SU-DHL-6 (cell line): ENCODE data around the gene MED27.

ENCODE experiments used
- H2AFZ ChIP-seq: fragments of 200-600 bp; sonication (generic); 2 replicates; pipeline ENCODE4 v1.6.1; 2014; ENCODE audit warnings: low read depth, mild to moderate bottlenecking, moderate library complexity, mixed read lengths, antibody characterized with exemption, low read length; ENCODE audit not compliant: severe bottlenecking
- H3F3A ChIP-seq: fragments of 200-600 bp; shearing (Covaris generic); 2 replicates; pipeline ENCODE4 v1.6.0; 2016; ENCODE audit warnings: antibody characterized with exemption, mild to moderate bottlenecking; ENCODE audit not compliant: insufficient read depth
- H3K27ac ChIP-seq: fragments of 200-600 bp; sonication (generic); 2 replicates; pipeline ENCODE4 v1.5.1; 2016; ENCODE audit warnings: low read depth, mild to moderate bottlenecking, low read length, moderate library complexity, mixed read lengths
- H3K27me3 ChIP-seq: fragments of 200-600 bp; sonication (generic), shearing (Covaris generic); 2 replicates; pipeline ENCODE4 v1.6.0; 2014; ENCODE audit warnings: mild to moderate bottlenecking, low read length
- H3K36me3 ChIP-seq: fragments of 200-600 bp; sonication (generic); 2 replicates; pipeline ENCODE4 v1.6.1; 2014; ENCODE audit warnings: mild to moderate bottlenecking, low read length, mixed read lengths
- H3K4me2 ChIP-seq: fragments of 300-600, 200-600 bp; shearing (Covaris generic), sonication (generic); 2 replicates; pipeline ENCODE4 v1.6.0; 2014; ENCODE audit warnings: low read length, low read depth, mild to moderate bottlenecking; ENCODE audit not compliant: poor library complexity, severe bottlenecking
- H3K4me3 ChIP-seq: fragments of 200-600 bp; sonication (generic); 2 replicates; pipeline ENCODE4 v1.5.1; 2014; ENCODE audit warnings: antibody characterized with exemption, low read length, mild to moderate bottlenecking, mixed read lengths; ENCODE audit not compliant: insufficient read depth, poor library complexity, severe bottlenecking
- H3K79me2 ChIP-seq: fragments of 200-600 bp; sonication (generic); 2 replicates; pipeline ENCODE4 v1.6.1; 2014; ENCODE audit warnings: mild to moderate bottlenecking, low read length, moderate library complexity; ENCODE audit not compliant: insufficient read depth
- H3K9ac ChIP-seq: fragments of 200-600 bp; sonication (generic); 2 replicates; pipeline ENCODE4 v1.7.0; 2014; ENCODE audit warnings: mild to moderate bottlenecking, low read length
- H3K9me2 ChIP-seq: fragments of 200-600 bp; sonication (generic); replicated peaks from 2 replicates; pipeline ENCODE4 v1.6.1; 2014; ENCODE audit warnings: low read length; ENCODE audit not compliant: insufficient read depth
- H3K9me3 ChIP-seq: fragments of 200-600 bp; sonication (generic); 2 replicates; pipeline ENCODE4 v1.6.1; 2014; ENCODE audit warnings: low read length, mixed read lengths; ENCODE audit not compliant: insufficient read depth
- H4K20me1 ChIP-seq: fragments of 200-600 bp; sonication (generic); 2 replicates; pipeline ENCODE4 v1.6.1; 2014; ENCODE audit warnings: low read depth, mild to moderate bottlenecking, antibody characterized with exemption, low read length, moderate library complexity, mixed read lengths
- EZH2phosphoT487 ChIP-seq: fragments of 200-600 bp; sonication (generic), shearing (Covaris generic); conservative IDR thresholded peaks from 2 replicates; pipeline ENCODE4 v1.6.1; 2018; ENCODE audit warnings: mild to moderate bottlenecking, antibody characterized with exemption, low read length, moderate library complexity, mixed read lengths
- TF ChIP-seq, protein P1 (sequence below): fragments of 200-600 bp; sonication (generic); IDR thresholded peaks from one replicate; pipeline ENCODE4 v1.5.1; 2017; ENCODE audit warnings: antibody characterized with exemption, mild to moderate bottlenecking, low read length, moderate library complexity; ENCODE audit not compliant: insufficient read depth, poor library complexity, severe bottlenecking

Gene MED27

DNA sequence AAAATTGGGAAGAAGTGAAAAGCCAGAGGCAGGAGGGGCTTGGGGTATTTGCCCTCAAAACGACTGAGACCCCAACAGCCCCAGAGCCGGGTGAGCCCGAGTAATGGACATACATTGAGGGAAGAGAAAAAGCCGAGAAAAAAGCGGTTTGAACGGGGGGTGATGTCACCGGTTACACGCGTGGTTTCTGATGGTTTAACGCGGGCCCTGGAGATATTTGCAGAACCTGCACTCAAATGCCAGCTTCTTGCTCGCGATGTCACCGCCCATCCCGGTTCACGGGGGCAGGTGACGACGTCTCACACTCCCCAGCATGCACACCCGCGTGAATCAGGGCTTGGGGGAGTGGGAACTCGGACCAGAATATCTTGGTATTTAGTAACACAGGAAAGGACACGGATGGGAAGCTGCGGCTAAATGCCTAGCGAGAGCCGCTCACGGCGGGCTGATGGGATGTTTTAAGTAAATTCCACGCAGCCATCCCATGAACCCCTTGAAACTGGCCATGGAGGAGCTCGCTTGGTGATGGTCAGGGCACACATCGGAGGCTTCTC is 237.8 kb downstream of the MED27 start:
- Histone ChIP-seq H3K9ac (no peak overlapping the region), H3K27me3 (no peaks in the 10 kb centered on the region), H3K9me2 (no peaks in the 10 kb centered on the region), H4K20me1 (no peaks in the 10 kb centered on the region), H3K79me2 (no peaks in the 10 kb centered on the region), H3K27ac (no peak overlapping the region), H3K4me3 (no peak overlapping the region), H3K4me2 (no peak overlapping the region), H3F3A (no peaks in the 10 kb centered on the region), H3K9me3 (no peaks in the 10 kb centered on the region), H3K36me3 (no peaks in the 10 kb centered on the region), H2AFZ (no peak overlapping the region)
- TF ChIP-seq, protein P1, sequence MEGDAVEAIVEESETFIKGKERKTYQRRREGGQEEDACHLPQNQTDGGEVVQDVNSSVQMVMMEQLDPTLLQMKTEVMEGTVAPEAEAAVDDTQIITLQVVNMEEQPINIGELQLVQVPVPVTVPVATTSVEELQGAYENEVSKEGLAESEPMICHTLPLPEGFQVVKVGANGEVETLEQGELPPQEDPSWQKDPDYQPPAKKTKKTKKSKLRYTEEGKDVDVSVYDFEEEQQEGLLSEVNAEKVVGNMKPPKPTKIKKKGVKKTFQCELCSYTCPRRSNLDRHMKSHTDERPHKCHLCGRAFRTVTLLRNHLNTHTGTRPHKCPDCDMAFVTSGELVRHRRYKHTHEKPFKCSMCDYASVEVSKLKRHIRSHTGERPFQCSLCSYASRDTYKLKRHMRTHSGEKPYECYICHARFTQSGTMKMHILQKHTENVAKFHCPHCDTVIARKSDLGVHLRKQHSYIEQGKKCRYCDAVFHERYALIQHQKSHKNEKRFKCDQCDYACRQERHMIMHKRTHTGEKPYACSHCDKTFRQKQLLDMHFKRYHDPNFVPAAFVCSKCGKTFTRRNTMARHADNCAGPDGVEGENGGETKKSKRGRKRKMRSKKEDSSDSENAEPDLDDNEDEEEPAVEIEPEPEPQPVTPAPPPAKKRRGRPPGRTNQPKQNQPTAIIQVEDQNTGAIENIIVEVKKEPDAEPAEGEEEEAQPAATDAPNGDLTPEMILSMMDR = no peak
- no peak for TF ChIP-seq EZH2phosphoT487

GRCh38 chr9:131840751-131841702 is 238.6 kb downstream of the MED27 start:
- TF ChIP-seq, protein P1 = no peak
- no peak for TF ChIP-seq EZH2phosphoT487
- H3F3A ChIP-seq = no peaks in the 10 kb centered on the region
- H4K20me1 ChIP-seq = no peaks in the 10 kb centered on the region
- no peak overlapping the region for H3K9ac ChIP-seq
- no peak overlapping the region for H2AFZ ChIP-seq
- H3K9me3 ChIP-seq = no peaks in the 10 kb centered on the region
- H3K4me2 ChIP-seq = no peak overlapping the region
- H3K79me2 ChIP-seq = no peaks in the 10 kb centered on the region
- no peaks in the 10 kb centered on the region for H3K9me2 ChIP-seq
- H3K36me3 ChIP-seq = no peaks in the 10 kb centered on the region
- no peak overlapping the region for H3K27ac ChIP-seq
- H3K27me3 ChIP-seq = no peaks in the 10 kb centered on the region
- no peak overlapping the region for H3K4me3 ChIP-seq

DNA sequence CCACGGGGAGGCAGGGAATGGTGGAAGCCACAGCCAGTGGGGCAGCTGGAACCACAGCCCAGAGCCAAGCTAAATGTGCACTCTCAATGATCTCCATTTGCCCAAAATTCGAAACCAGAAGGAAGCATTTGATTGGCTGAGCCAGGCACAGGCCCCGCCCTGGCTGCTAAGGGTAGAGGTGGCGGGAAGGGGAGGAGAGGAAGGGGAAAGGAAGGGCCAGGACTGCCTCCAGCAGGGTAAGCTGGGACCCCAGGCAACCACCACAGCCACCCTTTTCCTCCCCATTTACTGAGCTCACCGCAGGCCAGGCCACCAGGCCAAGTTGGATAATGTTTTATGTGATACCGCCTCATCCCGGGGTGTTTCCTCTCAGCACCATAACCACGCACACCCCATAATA is 239.4 kb downstream of the MED27 start:
- no peaks in the 10 kb centered on the region for H3K9me2 ChIP-seq
- H3K4me2 ChIP-seq = no peak overlapping the region
- H3K9ac ChIP-seq = no peak overlapping the region
- H3K4me3 ChIP-seq = no peak overlapping the region
- no peak overlapping the region for H2AFZ ChIP-seq
- H3K9me3 ChIP-seq = no peaks in the 10 kb centered on the region
- H3K27me3 ChIP-seq = no peaks in the 10 kb centered on the region
- H3K27ac ChIP-seq = no peak overlapping the region
- no peak for TF ChIP-seq EZH2phosphoT487
- TF ChIP-seq, protein P1 = no peak
- H3K36me3 ChIP-seq = no peaks in the 10 kb centered on the region
- no peaks in the 10 kb centered on the region for H4K20me1 ChIP-seq
- no peaks in the 10 kb centered on the region for H3F3A ChIP-seq
- no peaks in the 10 kb centered on the region for H3K79me2 ChIP-seq
